ENCODE measurements around the gene CDK5RAP2. TPM values are rescaled to one million over a fixed set of nuclear protein-coding genes. Genes with fewer than 3 reads are reported as not detected.

Gene CDK5RAP2
- total and polyA plus RNA-seq, 8 donors = 14.8 to 37.1 (median 21.7) TPM

- H3K4me1 ChIP-seq = peaks cover 0 to 11% (median 0%) of the 10 kb centered on the region in 3 donors
- WGBS, 2 donors = 96% methylated on average over 3 of the region's 3 CpGs
Measured at GRCh38 chr9:120485788-120486187, 94.2 kb downstream of the CDK5RAP2 start.

GRCh38 chr9:120484162-120484561 lies 95.8 kb downstream of the CDK5RAP2 start:
- intact Hi-C loops (cut with DNase I) = no loop called here
- DNase-seq (no peak), FAIRE-seq (no peak), ATAC-seq (no peak)
- Histone ChIP-seq H3K36me3 (peaks cover 0 to 3% (median under 1%) of the 10 kb centered on the region in 3 donors), H3K4me3 (no peak overlapping the region), H3K9me3 (no peaks in the 10 kb centered on the region), H3K4me1 (peaks cover 0 to 11% (median 0%) of the 10 kb centered on the region in 3 donors), H3K27me3 (no peaks in the 10 kb centered on the region), H3K27ac (no peak overlapping the region)
- no peak for TF ChIP-seq CTCF (IDR thresholded peaks at IDR 0.05)
- WGBS, 2 donors = 97% methylated on average over 5 of the region's 5 CpGs

More at GRCh38 chr9:120485788-120486187, 94.2 kb downstream of the CDK5RAP2 start:
- H3K27ac ChIP-seq = peak overlapping the region in 1 of 4 donors; percentile 5
- H3K27me3 ChIP-seq = no peaks in the 10 kb centered on the region
- FAIRE-seq (no peak), DNase-seq (no peak), ATAC-seq (no peak)
- intact Hi-C loops (cut with DNase I) = no loop called here
- H3K36me3 ChIP-seq = peaks cover 0 to 4% (median 3%) of the 10 kb centered on the region in 3 donors
- H3K4me3 ChIP-seq = no peak overlapping the region
- TF ChIP-seq CTCF (IDR thresholded peaks at IDR 0.05) = no peak
- H3K9me3 ChIP-seq = no peaks in the 10 kb centered on the region

- FAIRE-seq (no peak), ATAC-seq (peak in 1 of 4 donors; percentile 44), DNase-seq (no peak)
- no peaks in the 10 kb centered on the region for H3K27me3 ChIP-seq
- no peaks in the 10 kb centered on the region for H3K9me3 ChIP-seq
- WGBS, 2 donors = 73 to 78% methylated on average over 9 of the region's 9 CpGs
- H3K36me3 ChIP-seq = peaks cover 0 to 3% (median 0%) of the 10 kb centered on the region in 3 donors
- intact Hi-C loops (cut with DNase I) = no loop called here
- peaks cover 0 to 11% (median 0%) of the 10 kb centered on the region in 3 donors for H3K4me1 ChIP-seq
- H3K4me3 ChIP-seq = no peak overlapping the region
- H3K27ac ChIP-seq = no peak overlapping the region
- no peak for TF ChIP-seq CTCF (IDR thresholded peaks at IDR 0.05)
Measured at GRCh38 chr9:120482424-120483186, 97.4 kb downstream of the CDK5RAP2 start.

- no peak for TF ChIP-seq CTCF (IDR thresholded peaks at IDR 0.05)
- FAIRE-seq = no peak
- intact Hi-C loops (cut with DNase I) = no loop called here
Measured at GRCh38 chr9:120481846-120482245, 98.1 kb downstream of the CDK5RAP2 start.

GRCh38 chr9:120481248-120481647 lies 98.7 kb downstream of the CDK5RAP2 start:
- DNase-seq (no peak), FAIRE-seq (no peak), ATAC-seq (peak in 3 of 4 donors; percentile 21 to 65 (median 36))
- H3K9me3 ChIP-seq = no peaks in the 10 kb centered on the region
- no peak for TF ChIP-seq CTCF (IDR thresholded peaks at IDR 0.05)
- intact Hi-C loops (cut with DNase I) = no loop called here
- WGBS, 2 donors = 88 to 100% methylated on average over 1 of the region's 1 CpG
- no peaks in the 10 kb centered on the region for H3K27me3 ChIP-seq
- peaks cover 0 to 8% (median 0%) of the 10 kb centered on the region in 3 donors for H3K4me1 ChIP-seq
- H3K27ac ChIP-seq = no peak overlapping the region
- H3K36me3 ChIP-seq = peaks cover 0 to 7% (median 3%) of the 10 kb centered on the region in 3 donors
- no peak overlapping the region for H3K4me3 ChIP-seq

More at GRCh38 chr9:120481846-120482245, 98.1 kb downstream of the CDK5RAP2 start:
- WGBS, 2 donors = 98% methylated on average over 2 of the region's 2 CpGs
- Histone ChIP-seq H3K9me3 (no peaks in the 10 kb centered on the region), H3K27me3 (no peaks in the 10 kb centered on the region), H3K4me3 (no peak overlapping the region), H3K36me3 (peaks cover 0 to 3% (median 3%) of the 10 kb centered on the region in 3 donors), H3K27ac (no peak overlapping the region), H3K4me1 (peaks cover 0 to 11% (median 0%) of the 10 kb centered on the region in 3 donors)
- no peak for DNase-seq
- ATAC-seq = no peak
